WI38 (cell line): ENCODE data around the gene CLIP4.

Source experiments
- H3K4me3 ChIP-seq: 2 replicates; pipeline ENCODE4 v1.5.1; 2011; ENCODE audit warnings: low read depth, mild to moderate bottlenecking, control low read depth, low read length
- CTCF ChIP-seq: IDR thresholded peaks from 2 replicates; pipeline ENCODE4 v1.5.1; 2012; ENCODE audit warnings: low read depth, mild to moderate bottlenecking, control low read depth, low read length

CLIP4 gene

GRCh38 chr2:29166242-29167039 lies 51.2 kb downstream of the CLIP4 start:
- TF ChIP-seq CTCF: no peak
- H3K4me3 ChIP-seq: no peak overlapping the region

GRCh38 chr2:29174937-29175336 lies 59.7 kb downstream of the CLIP4 start:
- no peak for TF ChIP-seq CTCF
- H3K4me3 ChIP-seq: no peak overlapping the region

GRCh38 chr2:29175338-29175737 lies 60.1 kb downstream of the CLIP4 start:
- no peak for TF ChIP-seq CTCF
- H3K4me3 ChIP-seq: no peak overlapping the region

GRCh38 chr2:29182334-29182733 lies 67.1 kb downstream of the CLIP4 start:
- TF ChIP-seq CTCF: no peak
- H3K4me3 ChIP-seq: no peak overlapping the region

GRCh38 chr2:29182920-29183319 lies 67.7 kb downstream of the CLIP4 start:
- H3K4me3 ChIP-seq: no peak overlapping the region
- TF ChIP-seq CTCF: no peak

GRCh38 chr2:29184531-29184930 lies 69.3 kb downstream of the CLIP4 start:
- no peak for TF ChIP-seq CTCF
- H3K4me3 ChIP-seq: no peak overlapping the region

- H3K4me3 ChIP-seq: no peak overlapping the region
- no peak for TF ChIP-seq CTCF
Measured at GRCh38 chr2:29186817-29187216, 71.6 kb downstream of the CLIP4 start.
